ENCODE measurements around the gene PCDHA7. TPM values are rescaled to one million over a fixed set of nuclear protein-coding genes. Genes with fewer than 3 reads are reported as not detected.

Gene PCDHA7, protein sequence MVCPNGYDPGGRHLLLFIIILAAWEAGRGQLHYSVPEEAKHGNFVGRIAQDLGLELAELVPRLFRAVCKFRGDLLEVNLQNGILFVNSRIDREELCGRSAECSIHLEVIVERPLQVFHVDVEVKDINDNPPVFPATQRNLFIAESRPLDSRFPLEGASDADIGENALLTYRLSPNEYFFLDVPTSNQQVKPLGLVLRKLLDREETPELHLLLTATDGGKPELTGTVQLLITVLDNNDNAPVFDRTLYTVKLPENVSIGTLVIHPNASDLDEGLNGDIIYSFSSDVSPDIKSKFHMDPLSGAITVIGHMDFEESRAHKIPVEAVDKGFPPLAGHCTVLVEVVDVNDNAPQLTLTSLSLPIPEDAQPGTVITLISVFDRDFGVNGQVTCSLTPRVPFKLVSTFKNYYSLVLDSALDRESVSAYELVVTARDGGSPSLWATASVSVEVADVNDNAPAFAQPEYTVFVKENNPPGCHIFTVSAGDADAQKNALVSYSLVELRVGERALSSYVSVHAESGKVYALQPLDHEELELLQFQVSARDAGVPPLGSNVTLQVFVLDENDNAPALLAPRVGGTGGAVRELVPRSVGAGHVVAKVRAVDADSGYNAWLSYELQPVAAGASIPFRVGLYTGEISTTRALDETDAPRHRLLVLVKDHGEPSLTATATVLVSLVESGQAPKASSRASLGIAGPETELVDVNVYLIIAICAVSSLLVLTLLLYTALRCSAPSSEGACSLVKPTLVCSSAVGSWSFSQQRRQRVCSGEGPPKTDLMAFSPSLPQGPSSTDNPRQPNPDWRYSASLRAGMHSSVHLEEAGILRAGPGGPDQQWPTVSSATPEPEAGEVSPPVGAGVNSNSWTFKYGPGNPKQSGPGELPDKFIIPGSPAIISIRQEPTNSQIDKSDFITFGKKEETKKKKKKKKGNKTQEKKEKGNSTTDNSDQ
- 0.29 and 0.66 TPM in 2 replicates for total RNA-seq

GRCh38 chr5:140833993-140834392 is at the start of gene PCDHA7:
Gene PCDHA7 (plus strand): TSS chr5:140834269. CDS start chr5:140834384, 115 bp downstream.

GRCh38 chr5:140785905-140786686 is 48.0 kb upstream of the PCDHA7 start, which contains the start of gene PCDHA1:
Gene PCDHA1 (plus strand): TSS chr5:140786140.

GRCh38 chr5:140794595-140795258 is 39.3 kb upstream of the PCDHA7 start, which contains the start of gene PCDHA2:
Gene PCDHA2 (plus strand): TSS chr5:140794852.

DNA sequence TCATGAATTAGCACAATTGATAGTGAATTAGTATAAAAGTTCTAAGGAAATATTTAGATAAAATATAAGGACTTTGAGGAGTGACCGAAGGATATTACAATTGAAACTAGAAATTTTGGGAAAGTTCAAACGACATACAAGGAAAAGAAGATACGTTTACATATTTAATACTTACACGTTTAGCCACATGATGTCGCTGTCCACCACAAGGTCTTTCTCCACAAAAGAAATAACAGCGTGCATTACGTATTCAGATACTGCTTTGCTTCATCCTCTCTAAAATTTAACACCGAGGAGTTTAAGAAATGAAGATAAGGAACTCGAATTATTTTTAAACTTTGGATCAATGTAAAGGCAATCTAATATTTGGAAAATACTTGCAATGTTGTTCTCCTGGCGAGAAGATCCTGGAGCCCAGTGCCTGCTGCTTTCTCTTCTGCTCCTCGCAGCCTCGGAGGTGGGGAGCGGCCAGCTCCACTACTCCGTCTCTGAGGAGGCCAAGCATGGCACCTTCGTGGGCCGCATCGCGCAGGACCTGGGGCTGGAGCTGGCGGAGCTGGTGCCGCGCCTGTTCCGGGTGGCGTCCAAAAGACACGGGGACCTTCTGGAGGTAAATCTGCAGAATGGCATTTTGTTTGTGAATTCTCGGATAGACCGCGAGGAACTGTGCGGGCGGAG is 33.1 kb upstream of the PCDHA7 start, which contains the start of gene PCDHA3:
PCDHA3 (plus strand) TSS at position 242 of the 678 bp plus-strand sequence.

GRCh38 chr5:140806834-140807775 is 27.0 kb upstream of the PCDHA7 start, which contains the start of gene PCDHA4:
Gene PCDHA4 (plus strand): TSS chr5:140807068.

DNA sequence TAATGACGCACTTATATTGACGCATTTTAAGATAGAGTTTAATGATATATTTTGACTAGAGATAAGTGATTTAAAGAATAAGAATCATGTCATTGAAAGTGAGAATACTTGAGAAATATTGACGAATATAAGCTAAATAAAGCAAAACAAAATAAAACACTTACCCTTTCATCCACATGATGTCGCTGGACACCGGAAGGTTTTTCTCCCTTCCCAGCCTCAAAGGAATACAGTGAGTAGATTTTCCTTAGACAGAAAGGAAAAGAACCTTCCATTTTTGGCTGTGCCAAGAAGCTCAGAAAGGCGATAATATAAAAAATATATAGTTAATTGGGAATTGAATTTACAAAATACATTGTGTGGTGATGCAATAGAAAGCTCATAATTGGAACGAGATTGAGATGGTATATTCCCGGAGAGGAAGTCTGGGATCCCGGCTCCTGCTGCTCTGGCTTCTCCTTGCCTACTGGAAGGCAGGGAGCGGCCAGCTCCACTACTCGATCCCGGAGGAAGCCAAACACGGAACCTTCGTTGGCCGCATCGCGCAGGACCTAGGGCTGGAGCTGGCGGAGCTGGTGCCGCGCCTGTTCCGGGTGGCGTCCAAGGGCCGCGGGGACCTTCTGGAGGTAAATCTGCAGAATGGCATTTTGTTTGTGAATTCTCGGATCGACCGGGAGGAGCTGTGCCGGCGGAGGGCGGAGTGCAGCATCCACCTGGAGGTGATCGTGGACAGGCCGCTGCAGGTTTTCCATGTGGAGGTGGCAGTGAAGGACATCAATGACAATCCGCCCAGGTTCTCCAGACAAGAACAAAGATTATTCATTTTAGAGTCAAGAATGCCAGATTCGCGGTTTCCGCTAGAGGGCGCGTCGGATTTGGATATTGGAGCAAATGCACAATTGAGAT is 12.4 kb upstream of the PCDHA7 start, which contains the start of gene PCDHA5:
PCDHA5 (plus strand) TSS at position 239 of the 906 bp plus-strand sequence.

GRCh38 chr5:140827704-140828361 is 6.2 kb upstream of the PCDHA7 start, which contains the start of gene PCDHA6:
Gene PCDHA6 (plus strand): TSS chr5:140827960. CDS start chr5:140828092, 132 bp downstream.

GRCh38 chr5:140840978-140841962 is 7.2 kb downstream of the PCDHA7 start, which contains the start of gene PCDHA8:
Gene PCDHA8 (plus strand): TSS chr5:140841187. CDS start chr5:140841322, 135 bp downstream.

GRCh38 chr5:140848139-140849102 is 14.4 kb downstream of the PCDHA7 start, which contains the start of gene PCDHA9:
Gene PCDHA9 (plus strand): TSS chr5:140848382. CDS start chr5:140848496, 114 bp downstream.

GRCh38 chr5:140855772-140856674 is 22.0 kb downstream of the PCDHA7 start, which contains the start of gene PCDHA10:
Gene PCDHA10 (plus strand): TSS chr5:140855897. CDS start chr5:140856049, 152 bp downstream.

GRCh38 chr5:140868721-140869554 is 34.9 kb downstream of the PCDHA7 start, which contains the start of gene PCDHA11:
Gene PCDHA11 (plus strand): TSS chr5:140868957. CDS start chr5:140869104, 147 bp downstream.

GRCh38 chr5:140875085-140876065 is 41.3 kb downstream of the PCDHA7 start, which contains the start of gene PCDHA12:
Gene PCDHA12 (plus strand): TSS chr5:140875308. CDS start chr5:140875473, 165 bp downstream.

